K562 (cell line): ENCODE measurements around the gene CALML6. TPM values are rescaled to one million over a fixed set of nuclear protein-coding genes. Genes with fewer than 3 reads are reported as not detected.

Experiments
- ZNF140 ChIP-seq: fragments of 250-450 bp; sonication (Bioruptor Pico); IDR thresholded peaks from 2 replicates; pipeline ENCODE4 v1.8.0; 2021; ENCODE audit warnings: moderate library complexity, mild to moderate bottlenecking, inconsistent platforms
- polyA plus RNA-seq, 8 experiments: library from polyadenylated mRNA; depleted of rRNA in 4 of 8; stranded (reverse) in 5 of 8; unstranded in 3 of 8; fragments of >200 nt; fragmentation: Nextera tagmentation in 2 of 8; fragmentation: Illumina TruSeq in 1 of 8; extraction: Ambion mirVana in 2 of 8; extraction: Trizol in 1 of 8; gene quantifications; 2 replicates each; pipeline versions ENCODE4 v1.2.1 to v1.2.3, GENCODE V29; 2011 to 2014; ENCODE audit warnings: inconsistent platforms in 1 of 8, missing spikeins in 1 of 8
- total RNA-seq, 7 experiments: library from RNA; depleted of rRNA in 6 of 7; stranded (reverse); fragments of >200 nt in 6 of 7; fragmentation: Illumina TruSeq in 2 of 7; extraction: Trizol in 2 of 7; gene quantifications; 2 replicates each; pipeline versions ENCODE4 v1.2.1 to v1.2.3, GENCODE V29; 2011 to 2021; ENCODE audit warnings: low replicate concordance in 1 of 7
- TF ChIP-seq, protein P1 (sequence below): sonication (generic); formaldehyde crosslinking; IDR thresholded peaks from 2 replicates; pipeline ENCODE4 v1.8.1; 2022; ENCODE audit warnings: missing genetic modification reagents
- TF ChIP-seq, protein P2 (sequence below): fragments of 450-650 bp; formaldehyde crosslinking; conservative IDR thresholded peaks from 2 replicates; pipeline ENCODE4 v1.4.0; 2022; ENCODE audit warnings: mild to moderate bottlenecking, missing genetic modification characterization
- TF ChIP-seq, protein P3 (sequence below): sonication (generic); formaldehyde crosslinking; IDR thresholded peaks from 2 replicates; pipeline ENCODE4 v1.8.1; 2023; ENCODE audit warnings: missing genetic modification reagents, mild to moderate bottlenecking, borderline replicate concordance
- TF ChIP-seq, protein P4 (sequence below): sonication (generic); formaldehyde crosslinking; IDR thresholded peaks from 2 replicates; pipeline ENCODE4 v1.8.0; 2022; ENCODE audit warnings: mild to moderate bottlenecking, missing genetic modification reagents
- TF ChIP-seq, protein P5 (sequence below): sonication (generic); formaldehyde crosslinking; IDR thresholded peaks from 2 replicates; pipeline ENCODE4 v1.8.0; 2022; ENCODE audit warnings: missing genetic modification reagents, mild to moderate bottlenecking, borderline replicate concordance
- TF ChIP-seq, protein P6 (sequence below): sonication (generic); formaldehyde crosslinking; IDR thresholded peaks from 2 replicates; pipeline ENCODE4 v1.8.1; 2023; ENCODE audit warnings: mild to moderate bottlenecking, missing genetic modification reagents, moderate library complexity

CALML6 gene
- total and polyA plus RNA-seq, 9 of the 15 experiments (the other 6 are each of a cell fraction or from before 2014, with no cell fraction given): 0.14 TPM; not detected in 8

DNA sequence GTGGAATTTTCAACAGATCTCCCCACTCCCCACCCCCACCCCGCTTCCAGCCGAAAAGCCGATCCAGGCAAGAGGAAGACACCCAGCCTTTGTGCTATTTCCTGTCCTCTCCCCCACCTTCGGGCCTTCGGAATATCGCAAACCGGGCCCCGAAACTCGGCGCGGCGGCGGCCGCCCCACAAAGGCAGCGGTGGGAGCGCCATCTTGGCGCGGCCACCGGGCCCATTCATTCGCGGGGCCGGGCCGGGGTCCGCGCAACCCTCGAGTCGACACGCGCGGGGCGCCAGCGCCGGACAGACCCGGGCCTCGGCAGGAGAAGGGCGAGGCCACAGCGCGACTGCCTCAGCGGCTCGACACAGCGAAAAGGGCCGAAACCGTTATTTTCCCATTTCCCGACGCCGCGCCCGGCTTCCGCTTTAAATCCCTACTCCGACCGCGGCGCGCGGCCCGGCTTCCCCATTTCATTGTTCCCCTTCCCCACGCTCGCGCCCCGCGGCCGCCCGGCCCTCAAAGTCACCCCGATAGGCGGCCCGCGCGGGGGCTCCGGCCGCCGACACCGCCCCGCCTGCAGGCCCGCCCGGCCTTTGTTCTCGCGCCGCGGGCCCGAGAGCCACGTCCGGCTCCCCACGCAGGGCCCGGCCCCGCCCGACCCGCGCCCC is 25.1 kb upstream of the CALML6 start (continued):
- TF ChIP-seq, protein P1, sequence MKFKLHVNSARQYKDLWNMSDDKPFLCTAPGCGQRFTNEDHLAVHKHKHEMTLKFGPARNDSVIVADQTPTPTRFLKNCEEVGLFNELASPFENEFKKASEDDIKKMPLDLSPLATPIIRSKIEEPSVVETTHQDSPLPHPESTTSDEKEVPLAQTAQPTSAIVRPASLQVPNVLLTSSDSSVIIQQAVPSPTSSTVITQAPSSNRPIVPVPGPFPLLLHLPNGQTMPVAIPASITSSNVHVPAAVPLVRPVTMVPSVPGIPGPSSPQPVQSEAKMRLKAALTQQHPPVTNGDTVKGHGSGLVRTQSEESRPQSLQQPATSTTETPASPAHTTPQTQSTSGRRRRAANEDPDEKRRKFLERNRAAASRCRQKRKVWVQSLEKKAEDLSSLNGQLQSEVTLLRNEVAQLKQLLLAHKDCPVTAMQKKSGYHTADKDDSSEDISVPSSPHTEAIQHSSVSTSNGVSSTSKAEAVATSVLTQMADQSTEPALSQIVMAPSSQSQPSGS (CRISPR knock-in tag): no peak
- TF ChIP-seq, protein P2, sequence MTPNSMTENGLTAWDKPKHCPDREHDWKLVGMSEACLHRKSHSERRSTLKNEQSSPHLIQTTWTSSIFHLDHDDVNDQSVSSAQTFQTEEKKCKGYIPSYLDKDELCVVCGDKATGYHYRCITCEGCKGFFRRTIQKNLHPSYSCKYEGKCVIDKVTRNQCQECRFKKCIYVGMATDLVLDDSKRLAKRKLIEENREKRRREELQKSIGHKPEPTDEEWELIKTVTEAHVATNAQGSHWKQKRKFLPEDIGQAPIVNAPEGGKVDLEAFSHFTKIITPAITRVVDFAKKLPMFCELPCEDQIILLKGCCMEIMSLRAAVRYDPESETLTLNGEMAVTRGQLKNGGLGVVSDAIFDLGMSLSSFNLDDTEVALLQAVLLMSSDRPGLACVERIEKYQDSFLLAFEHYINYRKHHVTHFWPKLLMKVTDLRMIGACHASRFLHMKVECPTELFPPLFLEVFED (CRISPR knock-in tag): no peak
- TF ChIP-seq, protein P3, sequence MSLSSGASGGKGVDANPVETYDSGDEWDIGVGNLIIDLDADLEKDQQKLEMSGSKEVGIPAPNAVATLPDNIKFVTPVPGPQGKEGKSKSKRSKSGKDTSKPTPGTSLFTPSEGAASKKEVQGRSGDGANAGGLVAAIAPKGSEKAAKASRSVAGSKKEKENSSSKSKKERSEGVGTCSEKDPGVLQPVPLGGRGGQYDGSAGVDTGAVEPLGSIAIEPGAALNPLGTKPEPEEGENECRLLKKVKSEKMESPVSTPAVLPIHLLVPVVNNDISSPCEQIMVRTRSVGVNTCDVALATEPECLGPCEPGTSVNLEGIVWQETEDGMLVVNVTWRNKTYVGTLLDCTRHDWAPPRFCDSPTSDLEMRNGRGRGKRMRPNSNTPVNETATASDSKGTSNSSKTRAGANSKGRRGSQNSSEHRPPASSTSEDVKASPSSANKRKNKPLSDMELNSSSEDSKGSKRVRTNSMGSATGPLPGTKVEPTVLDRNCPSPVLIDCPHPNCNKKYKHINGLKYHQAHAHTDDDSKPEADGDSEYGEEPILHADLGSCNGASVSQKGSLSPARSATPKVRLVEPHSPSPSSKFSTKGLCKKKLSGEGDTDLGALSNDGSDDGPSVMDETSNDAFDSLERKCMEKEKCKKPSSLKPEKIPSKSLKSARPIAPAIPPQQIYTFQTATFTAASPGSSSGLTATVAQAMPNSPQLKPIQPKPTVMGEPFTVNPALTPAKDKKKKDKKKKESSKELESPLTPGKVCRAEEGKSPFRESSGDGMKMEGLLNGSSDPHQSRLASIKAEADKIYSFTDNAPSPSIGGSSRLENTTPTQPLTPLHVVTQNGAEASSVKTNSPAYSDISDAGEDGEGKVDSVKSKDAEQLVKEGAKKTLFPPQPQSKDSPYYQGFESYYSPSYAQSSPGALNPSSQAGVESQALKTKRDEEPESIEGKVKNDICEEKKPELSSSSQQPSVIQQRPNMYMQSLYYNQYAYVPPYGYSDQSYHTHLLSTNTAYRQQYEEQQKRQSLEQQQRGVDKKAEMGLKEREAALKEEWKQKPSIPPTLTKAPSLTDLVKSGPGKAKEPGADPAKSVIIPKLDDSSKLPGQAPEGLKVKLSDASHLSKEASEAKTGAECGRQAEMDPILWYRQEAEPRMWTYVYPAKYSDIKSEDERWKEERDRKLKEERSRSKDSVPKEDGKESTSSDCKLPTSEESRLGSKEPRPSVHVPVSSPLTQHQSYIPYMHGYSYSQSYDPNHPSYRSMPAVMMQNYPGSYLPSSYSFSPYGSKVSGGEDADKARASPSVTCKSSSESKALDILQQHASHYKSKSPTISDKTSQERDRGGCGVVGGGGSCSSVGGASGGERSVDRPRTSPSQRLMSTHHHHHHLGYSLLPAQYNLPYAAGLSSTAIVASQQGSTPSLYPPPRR (CRISPR knock-in tag): no peak
- TF ChIP-seq, protein P4, sequence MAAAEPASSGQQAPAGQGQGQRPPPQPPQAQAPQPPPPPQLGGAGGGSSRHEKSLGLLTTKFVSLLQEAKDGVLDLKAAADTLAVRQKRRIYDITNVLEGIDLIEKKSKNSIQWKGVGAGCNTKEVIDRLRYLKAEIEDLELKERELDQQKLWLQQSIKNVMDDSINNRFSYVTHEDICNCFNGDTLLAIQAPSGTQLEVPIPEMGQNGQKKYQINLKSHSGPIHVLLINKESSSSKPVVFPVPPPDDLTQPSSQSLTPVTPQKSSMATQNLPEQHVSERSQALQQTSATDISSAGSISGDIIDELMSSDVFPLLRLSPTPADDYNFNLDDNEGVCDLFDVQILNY (CRISPR knock-in tag): peak; percentile 72; the same call in 1 of the 2 replicates
- no peak for TF ChIP-seq ZNF140 (CRISPR knock-in tag)
- TF ChIP-seq, protein P5, sequence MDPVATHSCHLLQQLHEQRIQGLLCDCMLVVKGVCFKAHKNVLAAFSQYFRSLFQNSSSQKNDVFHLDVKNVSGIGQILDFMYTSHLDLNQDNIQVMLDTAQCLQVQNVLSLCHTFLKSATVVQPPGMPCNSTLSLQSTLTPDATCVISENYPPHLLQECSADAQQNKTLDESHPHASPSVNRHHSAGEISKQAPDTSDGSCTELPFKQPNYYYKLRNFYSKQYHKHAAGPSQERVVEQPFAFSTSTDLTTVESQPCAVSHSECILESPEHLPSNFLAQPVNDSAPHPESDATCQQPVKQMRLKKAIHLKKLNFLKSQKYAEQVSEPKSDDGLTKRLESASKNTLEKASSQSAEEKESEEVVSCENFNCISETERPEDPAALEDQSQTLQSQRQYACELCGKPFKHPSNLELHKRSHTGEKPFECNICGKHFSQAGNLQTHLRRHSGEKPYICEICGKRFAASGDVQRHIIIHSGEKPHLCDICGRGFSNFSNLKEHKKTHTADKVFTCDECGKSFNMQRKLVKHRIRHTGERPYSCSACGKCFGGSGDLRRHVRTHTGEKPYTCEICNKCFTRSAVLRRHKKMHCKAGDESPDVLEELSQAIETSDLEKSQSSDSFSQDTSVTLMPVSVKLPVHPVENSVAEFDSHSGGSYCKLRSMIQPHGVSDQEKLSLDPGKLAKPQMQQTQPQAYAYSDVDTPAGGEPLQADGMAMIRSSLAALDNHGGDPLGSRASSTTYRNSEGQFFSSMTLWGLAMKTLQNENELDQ (CRISPR knock-in tag): no peak
- TF ChIP-seq, protein P6, sequence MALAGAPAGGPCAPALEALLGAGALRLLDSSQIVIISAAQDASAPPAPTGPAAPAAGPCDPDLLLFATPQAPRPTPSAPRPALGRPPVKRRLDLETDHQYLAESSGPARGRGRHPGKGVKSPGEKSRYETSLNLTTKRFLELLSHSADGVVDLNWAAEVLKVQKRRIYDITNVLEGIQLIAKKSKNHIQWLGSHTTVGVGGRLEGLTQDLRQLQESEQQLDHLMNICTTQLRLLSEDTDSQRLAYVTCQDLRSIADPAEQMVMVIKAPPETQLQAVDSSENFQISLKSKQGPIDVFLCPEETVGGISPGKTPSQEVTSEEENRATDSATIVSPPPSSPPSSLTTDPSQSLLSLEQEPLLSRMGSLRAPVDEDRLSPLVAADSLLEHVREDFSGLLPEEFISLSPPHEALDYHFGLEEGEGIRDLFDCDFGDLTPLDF (CRISPR knock-in tag): no peak
